DND-41 (cell line): Measurements from ENCODE around the gene SLC4A5.

Source experiments
- CTCF ChIP-seq: IDR thresholded peaks from 2 replicates; pipeline ENCODE4 v1.5.1; 2012; ENCODE audit warnings: borderline replicate concordance, low read length, moderate library complexity, mild to moderate bottlenecking; ENCODE audit not compliant: poor library complexity, severe bottlenecking; ENCODE audit errors: extremely low read depth
- EZH2 ChIP-seq: IDR thresholded peaks from 3 replicates; pipeline ENCODE4 v1.6.1; 2012; ENCODE audit warnings: borderline replicate concordance, low read depth, mild to moderate bottlenecking, moderate library complexity, low read length, inconsistent platforms; ENCODE audit not compliant: severe bottlenecking

GRCh38 chr2:74259733-74260132 lies 83.5 kb downstream of the SLC4A5 start:
- TF ChIP-seq CTCF (no peak), EZH2 (no peak)
